ENCODE data around the gene CD8B. TPM values are rescaled to one million over a fixed set of nuclear protein-coding genes. Genes with fewer than 3 reads are reported as not detected.
"Not testable (repeated sequence)": the region's sequence is repeated elsewhere in the genome, so short reads cannot be mapped to it uniquely, and the experiment has no call there.

Gene CD8B
- total RNA-seq, result 0.45 TPM

DNA sequence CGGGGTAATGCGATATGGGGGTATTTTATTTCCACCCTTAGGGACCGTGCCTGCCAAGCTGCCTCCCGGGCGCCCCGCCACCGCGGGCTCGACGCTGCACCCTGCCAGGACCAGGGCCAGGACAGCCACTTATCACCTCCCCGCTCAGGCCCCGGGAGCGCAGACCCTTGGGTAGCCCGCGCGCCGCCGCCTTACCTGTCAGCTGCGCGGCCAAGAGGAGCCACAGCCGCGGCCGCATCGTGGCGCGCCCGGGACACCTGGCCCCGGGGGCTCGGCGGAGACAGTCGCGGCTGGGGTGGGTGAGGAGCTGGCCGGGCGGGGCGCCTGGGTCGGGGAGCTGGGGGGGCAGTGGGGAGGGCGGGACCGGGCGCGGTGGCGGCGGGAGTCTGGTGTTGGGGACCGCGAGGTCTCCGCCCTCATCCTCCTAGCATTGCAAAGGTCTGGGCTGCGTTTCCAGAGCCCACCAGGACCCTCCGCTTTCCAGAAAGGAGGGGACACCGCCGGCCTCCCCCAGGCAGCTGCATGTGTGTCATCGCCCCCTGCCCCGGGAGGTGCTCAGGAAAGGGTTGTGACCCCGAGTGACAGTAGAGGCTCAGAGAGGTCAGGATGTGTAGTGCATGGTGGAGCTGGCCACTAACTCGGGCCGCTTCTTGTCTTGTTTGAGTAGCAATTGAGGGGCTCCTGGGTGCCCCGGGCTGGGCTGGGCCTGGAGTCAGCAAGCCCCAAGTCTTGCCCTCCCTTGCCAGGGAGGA, at the start of gene CD8B:
Gene CD8B (minus strand): TSS at position 259 of the 752 bp plus-strand sequence. CDS start 21 bp downstream, at position 238.
- ATAC-seq; DNase-seq (ENCODE audit: low spot score): not testable (repeated sequence)

DNA sequence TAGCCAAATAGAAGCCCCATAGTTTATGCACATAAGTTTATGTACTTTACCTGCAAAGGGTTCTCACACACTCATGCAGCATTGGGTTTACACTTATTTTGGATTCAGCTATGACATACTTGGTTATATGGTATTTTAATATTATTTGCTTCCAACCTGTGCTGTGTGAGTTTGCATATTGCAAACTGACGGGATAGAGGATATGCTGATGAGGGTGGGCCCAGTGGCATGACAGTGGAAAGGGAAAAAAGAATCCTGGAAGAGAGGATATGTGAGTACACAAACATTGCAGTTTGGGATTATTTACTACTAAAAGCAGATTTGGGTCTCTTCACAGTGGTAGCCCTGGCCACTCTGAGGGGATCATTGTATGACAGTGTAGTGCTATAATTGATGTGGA, 44.2 kb upstream of the CD8B start:
- not testable (repeated sequence) for ATAC-seq; DNase-seq (ENCODE audit: low spot score)

DNA sequence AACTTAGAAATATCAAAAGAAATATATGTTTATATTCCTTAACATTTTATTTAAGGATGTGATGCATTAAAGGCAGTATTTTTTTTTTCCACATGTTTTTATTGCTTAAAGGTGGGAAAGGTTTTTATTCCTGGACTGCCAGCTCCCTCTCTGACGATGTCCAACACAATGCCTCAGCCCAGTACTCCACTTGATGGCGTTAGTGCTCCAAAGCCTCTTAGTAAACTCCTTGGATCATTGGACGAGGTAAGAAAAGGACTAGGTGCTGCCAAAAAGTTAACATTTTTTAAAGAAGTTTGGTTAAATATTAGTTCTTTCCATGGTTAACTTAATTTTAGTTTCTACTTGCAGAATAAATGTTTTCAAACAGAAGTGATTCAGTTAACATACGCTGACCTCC, 39.0 kb upstream of the CD8B start:
- DNase-seq (ENCODE audit: low spot score), result not testable (repeated sequence)
- peak; percentile 78 for ATAC-seq

DNA sequence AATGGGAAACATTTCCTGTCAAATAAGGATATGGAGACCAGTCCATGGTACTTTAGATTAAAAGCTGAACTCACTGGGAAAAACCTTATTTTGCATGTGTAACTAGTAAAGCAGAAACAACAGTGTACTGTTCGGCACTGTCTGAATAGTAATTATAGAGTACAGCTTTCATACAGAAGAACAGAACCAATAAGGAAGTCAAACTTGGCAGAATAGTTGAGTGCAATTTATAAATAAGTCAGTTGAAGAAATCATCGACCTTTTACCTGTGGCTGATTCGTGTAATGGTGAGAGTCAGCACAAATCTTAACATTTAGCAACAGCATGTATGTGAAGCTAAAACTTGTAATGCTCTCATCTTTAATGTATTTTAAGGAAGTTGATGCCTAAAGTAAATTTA, 24.3 kb upstream of the CD8B start:
- DNase-seq (ENCODE audit: low spot score), result not testable (repeated sequence)
- ATAC-seq, result peak; percentile 60

DNA sequence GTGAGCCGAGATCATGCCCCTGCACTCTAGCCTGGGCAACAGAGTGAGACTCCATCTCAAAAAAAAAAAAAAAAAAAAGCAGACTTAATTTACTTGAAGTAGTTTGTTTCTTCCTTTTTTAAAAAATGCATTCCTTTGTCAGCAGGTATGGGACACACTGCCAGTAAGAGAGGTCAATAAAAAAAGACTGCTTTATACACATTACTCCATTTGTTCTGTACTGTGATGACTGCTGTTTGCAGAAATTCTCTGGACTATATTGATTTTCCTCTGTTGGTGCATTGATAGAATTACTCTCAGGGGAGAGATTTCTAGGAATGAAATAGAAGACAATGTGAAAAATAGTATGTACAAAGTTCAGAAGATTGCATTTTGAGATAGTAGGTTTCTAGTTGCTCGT, 21.2 kb upstream of the CD8B start:
- not testable (repeated sequence) for ATAC-seq; DNase-seq (ENCODE audit: low spot score)

DNA sequence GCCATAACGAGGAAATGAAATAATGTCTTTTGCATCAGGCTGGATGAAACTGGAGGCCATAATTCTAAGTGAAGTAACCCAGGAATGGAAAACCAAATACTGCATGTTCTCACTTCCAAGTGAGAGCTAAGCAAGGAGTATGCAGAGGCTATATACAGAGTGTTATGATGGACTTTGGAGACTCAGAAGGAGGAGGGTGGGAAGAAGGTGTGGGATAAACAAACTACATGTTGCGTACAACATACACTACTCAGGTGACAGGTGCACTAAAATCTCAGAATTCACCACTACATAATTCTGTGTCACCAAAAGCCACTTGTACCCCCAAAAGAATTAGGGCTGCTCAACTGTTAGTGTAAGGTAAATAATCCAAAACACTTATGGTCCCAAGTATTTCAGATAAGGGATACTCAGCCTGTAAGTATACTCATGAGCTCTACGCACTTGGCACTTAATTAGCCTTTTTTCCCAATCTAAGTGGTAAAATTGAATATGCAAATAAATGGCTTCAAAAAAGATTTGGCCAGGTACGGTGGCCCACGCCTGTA, 20.5 kb upstream of the CD8B start:
- not testable (repeated sequence) for ATAC-seq; DNase-seq (ENCODE audit: low spot score)

DNA sequence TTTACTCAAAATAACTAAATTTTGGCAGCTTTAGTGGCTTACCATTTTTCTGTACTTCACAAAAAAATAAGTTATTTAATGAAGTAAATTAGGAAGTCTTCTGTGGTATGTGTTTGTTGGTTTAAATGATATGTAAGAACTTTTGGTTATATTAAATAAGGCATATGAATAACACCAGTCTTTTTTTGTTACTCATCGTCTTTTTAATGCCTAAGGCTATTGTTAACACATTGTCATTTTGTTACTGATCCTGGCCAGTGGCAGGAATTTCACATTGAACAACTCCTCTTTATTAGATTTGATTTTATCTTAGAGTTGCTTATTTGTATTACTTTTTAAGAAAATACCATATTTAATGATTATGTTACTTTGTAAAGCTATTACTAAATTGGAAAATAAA, 17.3 kb upstream of the CD8B start:
- not testable (repeated sequence) for DNase-seq (ENCODE audit: low spot score); ATAC-seq

DNA sequence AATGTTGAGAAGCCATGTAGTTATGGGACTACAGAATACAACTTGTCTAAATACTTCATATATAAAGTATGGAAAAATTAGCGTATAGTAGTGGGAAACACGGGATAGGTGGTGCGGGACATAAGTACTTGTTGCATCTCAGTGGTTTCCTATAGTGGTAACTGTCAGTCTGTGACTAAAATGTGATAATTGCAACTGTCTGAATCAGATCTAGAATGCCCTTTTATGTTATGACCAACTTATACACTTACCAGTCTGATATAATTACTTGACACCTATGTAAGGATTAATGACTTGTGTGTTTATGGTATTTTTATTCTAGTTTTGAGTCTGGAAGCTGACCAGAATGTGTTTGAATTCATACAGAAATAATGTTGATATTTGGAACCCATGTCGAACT, 9.3 kb upstream of the CD8B start:
- DNase-seq (ENCODE audit: low spot score); ATAC-seq: not testable (repeated sequence)

DNA sequence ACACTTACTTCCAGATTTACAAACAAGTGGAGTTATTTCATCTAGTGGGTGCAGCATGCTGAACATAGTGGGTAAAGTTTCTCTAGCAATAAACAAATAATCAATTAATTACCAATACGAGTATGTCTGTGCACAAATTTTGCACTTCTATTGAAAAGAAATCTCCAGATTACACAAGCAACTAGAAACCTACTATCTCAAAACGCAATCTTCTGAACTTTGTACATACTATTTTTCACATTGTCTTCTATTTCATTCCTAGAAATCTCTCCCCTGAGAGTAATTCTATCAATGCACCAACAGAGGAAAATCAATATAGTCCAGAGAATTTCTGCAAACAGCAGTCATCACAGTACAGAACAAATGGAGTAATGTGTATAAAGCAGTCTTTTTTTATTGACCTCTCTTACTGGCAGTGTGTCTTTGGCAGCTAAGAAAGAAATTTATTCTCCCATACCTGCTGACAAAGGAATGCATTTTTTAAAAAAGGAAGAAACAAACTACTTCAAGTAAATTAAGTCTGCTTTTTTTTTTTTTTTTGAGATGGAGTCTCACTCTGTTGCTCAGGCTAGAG, 7.3 kb upstream of the CD8B start:
- not testable (repeated sequence) for DNase-seq (ENCODE audit: low spot score); ATAC-seq

DNA sequence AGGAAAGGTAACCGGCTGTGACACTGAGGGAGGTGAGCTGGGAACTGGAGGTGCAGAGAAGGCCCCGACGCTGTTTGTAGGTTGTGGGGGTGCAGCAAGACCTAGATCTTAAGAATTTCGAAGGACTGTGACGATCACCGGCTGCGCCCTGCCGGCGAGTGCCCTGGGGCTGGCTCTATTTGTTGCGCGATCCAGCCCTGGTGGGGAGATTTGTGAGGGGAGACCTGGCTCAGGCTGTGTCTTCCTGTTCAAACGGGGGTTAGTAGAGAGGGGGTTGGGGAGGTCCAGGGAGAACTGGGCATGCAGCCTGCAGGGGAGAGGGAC, 656 bp upstream of the CD8B start:
- DNase-seq (ENCODE audit: low spot score); ATAC-seq: not testable (repeated sequence)

DNA sequence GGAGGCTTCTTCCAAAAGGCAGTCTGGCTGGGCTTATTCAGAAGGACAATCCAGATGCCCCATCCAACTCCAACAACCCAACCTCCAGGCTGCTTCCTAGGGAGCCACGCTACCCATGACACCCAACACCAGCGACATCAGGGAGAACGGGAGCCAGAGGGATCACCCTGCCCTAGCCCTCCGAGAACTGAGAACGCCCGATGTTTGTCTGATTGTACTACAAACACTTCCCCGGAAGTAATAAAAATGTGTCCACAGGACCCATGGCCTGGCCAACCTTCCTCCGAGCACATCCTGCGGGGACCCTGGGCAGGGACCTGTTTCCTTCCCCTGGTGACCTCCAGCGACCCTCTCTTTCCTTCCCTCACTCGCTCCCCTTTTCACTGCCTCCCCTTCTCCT, 511 bp downstream of the CD8B start:
- DNase-seq (ENCODE audit: low spot score); ATAC-seq: not testable (repeated sequence)

DNA sequence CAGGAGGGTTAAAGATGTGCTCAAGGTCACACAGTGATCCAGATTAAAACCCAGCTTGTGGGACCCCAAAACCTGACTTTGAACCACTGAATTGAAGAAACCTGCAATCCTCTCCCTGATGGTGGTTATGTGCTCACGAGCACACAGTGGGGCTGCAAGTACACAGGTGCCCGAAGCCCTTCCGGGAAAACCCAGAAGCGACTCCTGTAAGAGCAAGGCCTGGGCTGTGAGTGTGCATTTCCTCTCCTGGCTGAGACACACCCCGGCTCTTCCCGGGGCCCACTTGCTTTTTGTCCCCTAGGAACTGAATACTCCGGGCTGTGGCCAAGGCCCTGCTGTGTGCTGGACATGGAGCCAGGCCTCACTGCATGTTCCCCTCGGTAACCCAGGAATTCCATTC, 1.1 kb downstream of the CD8B start:
- not testable (repeated sequence) for DNase-seq (ENCODE audit: low spot score); ATAC-seq

DNA sequence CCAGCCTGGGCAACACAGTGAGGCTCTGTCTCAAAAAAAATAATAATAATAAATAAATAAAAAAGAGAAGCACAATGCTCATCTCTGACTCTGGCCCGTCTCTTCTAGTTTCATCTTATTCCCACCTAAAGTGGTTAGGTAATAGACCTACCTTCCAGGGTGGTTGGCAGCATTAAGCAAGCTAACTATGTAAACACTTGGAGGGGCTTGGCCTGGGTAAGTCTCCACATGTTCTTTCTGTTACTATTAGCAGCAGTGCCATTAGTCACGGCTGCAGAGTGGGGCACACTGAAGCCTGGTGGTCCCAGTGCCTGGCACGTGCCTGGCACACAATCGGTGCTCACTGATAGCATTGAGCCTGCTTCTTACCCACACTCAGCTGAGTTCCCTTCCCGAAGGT, 4.0 kb downstream of the CD8B start:
- not testable (repeated sequence) for ATAC-seq; DNase-seq (ENCODE audit: low spot score)

DNA sequence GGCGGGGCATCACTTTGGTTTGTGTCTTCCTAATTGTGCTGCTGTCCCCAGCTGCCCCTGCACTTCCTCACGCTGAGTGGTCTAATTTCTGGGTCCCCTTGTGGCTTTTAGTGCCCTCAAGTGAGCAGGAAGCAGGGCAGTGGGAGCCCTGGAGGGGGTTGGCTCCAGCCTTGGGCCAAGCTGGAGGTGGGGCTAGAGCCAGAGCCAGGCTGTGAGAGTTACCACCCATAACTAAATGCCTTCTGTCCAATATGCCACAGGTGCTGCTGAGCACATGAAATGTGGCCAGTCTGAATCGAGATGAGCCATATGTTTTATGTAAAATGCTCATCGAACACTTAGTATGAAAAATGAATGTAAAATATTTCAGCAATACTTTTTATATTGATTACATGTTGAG, 5.2 kb downstream of the CD8B start:
- DNase-seq (ENCODE audit: low spot score); ATAC-seq: not testable (repeated sequence)

DNA sequence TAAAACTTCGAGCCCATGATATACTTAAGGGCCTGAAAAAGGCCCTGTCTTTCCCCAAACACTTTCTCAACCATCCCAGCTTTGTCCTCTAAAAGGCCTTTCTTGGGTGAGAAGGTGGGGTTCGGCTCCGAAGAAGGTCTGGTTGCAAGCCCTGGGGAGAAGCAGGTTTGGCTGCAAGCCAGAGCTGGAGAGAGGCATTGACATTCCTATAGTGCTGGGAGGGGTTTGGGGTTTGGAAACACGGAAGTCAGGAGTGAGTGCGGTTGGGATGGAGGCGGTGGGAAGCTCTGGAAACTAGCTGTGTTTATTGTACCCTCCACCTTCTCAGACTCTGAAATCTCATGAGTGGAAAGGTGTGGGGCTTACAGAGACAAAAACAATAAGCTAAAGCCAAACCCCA, 5.7 kb downstream of the CD8B start:
- not testable (repeated sequence) for DNase-seq (ENCODE audit: low spot score); ATAC-seq

DNA sequence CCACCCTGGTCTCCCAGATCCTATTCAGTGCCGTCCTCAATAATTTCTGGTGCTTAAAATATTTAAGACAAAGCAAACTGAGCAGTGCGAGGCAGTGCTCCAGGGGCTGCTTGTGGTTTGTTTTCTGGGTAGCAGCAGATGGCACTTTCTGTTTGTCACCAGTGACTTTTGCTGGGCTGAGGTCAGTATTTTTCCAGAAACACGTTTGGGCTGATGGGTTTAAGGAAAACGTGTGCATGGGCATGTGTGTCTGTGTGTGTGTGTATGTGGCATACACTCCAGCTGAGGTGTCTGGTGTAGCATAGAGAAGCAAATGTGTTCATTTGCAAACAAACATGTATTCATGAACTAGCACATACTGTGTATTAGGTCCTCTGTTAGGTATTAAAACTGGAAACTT, 10.1 kb downstream of the CD8B start:
- ATAC-seq; DNase-seq (ENCODE audit: low spot score): not testable (repeated sequence)

DNA sequence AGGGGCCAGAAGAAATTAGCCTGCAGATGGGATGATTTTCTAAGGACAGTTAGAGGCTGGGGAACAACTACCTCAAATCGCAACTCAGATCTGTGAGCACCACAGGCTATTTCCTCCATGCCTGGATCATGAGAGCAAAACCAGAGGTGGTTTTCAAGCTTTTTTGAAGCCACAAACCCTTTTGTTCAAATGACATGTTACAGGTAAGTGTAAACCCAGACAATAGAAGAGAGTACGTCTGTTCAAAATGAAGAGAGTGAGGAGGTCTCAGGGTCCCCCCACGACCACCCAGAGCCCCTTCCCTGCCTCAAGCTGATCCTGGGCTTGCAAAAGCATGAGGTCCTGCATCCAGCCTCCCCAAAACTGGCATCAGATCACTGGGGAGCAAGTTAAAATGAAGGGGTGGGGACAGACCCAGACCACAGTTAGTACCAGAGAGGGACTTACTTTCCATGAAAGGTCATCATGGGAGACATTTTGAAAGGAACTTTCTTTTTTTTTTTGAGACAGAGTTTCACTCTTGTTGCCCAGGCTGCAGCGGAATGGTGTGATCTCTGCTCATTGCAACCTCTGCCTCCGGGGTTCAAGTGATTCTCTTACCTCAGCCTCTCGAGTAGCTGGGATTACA, 19.0 kb downstream of the CD8B start:
- DNase-seq (ENCODE audit: low spot score), result not testable (repeated sequence)

DNA sequence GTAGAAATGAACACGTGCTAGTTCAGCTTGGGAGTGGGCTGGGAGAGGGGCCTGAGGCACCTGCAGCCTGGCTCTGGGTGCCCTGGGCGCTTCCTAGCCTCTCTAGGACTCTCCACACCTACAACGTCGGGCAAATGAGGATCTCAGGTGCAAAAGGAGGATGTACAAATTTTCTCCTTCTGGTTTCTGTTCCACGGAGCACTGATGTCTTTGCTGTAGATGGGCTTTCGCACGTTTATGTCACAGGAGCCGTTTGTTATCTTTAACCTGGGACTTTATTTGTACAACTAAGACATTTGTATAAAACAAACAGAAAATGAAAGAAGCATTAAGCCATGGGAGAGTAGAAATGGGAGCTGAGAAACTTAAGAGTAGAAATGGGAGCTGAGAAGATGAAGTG, 20.4 kb downstream of the CD8B start:
- not testable (repeated sequence) for DNase-seq (ENCODE audit: low spot score); ATAC-seq

More for the DNA sequence above, 19.0 kb downstream of the CD8B start:
- ATAC-seq, result not testable (repeated sequence)

DNA sequence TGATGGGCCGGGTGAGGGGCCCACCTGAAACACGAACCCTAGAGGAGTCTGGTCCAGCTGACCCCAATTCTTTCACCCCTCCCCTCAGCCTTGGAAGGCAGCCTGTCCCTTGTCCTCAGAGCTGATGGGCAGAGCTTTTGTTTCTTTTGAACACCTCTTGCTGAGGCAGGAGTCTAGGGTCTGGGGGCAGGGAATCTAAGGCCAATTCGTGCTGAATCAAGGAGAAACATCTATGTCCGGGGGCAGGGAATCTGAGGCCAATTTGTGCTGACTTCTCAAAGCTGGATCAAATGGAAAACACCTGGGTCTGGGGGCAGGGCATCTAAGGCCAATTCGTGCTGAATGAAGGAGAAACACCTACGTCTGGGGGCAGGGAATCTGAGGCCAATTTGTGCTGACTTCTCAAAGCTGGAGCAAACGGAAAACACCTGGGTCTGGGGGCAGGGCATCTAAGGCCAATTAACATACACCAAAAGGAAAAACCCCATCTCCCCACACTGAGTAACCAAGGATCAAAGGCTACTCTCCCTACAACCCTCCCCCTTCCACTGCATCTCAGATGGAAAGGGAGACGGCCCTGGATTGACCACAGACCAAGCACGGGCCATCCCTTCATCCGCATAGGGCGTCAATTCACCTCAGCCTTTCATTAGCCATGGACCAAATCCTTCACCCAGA, 21.7 kb downstream of the CD8B start:
- DNase-seq (ENCODE audit: low spot score); ATAC-seq: not testable (repeated sequence)

DNA sequence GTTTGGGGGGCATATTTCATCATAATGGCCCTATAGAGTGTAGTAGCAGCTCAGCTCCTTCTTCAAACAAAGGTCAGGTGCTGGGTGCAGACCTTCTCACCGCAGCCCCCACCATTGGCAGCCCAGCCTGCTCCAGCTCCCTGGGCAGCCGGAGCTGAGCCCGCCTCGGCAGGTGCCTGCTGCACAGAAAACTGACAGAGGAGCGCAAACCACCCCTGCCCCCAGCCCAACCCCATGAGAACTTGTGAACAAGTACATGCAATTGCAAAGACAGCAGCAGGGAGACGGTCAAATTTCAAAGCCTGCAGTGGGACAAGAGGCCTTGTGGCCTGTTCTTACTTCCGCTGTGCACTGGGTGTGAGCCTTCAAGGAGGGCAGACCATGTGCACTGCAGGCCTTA, 22.2 kb downstream of the CD8B start:
- DNase-seq (ENCODE audit: low spot score); ATAC-seq: not testable (repeated sequence)

DNA sequence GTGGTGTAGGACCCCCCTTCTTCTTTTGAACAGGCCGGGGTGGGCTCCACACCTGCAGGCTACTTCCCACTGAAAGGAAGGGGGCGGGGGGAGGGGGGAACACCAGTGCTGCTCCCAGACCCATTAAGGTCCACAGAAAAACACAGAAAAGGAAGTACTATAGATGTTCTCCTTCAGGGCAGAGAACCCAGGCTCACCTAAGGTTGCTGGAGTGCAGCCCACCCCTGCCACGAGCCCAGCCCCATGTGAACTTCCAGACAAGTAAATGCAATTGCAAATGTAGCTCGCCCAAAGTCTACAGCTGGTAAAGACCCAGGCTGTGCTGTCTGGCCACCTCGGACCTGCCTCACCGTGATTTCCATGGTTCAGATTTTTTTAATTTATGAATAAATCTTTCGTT, 24.0 kb downstream of the CD8B start:
- DNase-seq (ENCODE audit: low spot score); ATAC-seq: not testable (repeated sequence)

Data from left lobe of liver (tissue), 2 donors.